D721Med (cell line): ENCODE data around the gene EHBP1L1.
A peak's percentile ranks its signal among the peaks of the same experiment; 100 is the strongest.

Experiments used
- DNase-seq: peaks from one replicate; pipeline ENCODE4 v3.0.0; 2011; ENCODE audit warnings: low spot score; ENCODE audit not compliant: insufficient read length
- FAIRE-seq: peaks from 2 replicates; lab custom pipeline; 2011; peaks lifted over from hg19 to GRCh38; lab: Jason Lieb, UNC
- TF ChIP-seq, protein P1 (sequence below): IDR thresholded peaks from 2 replicates; pipeline ENCODE4 v1.5.1; 2012; ENCODE audit warnings: mild to moderate bottlenecking, control low read depth; ENCODE audit not compliant: insufficient read depth; ENCODE audit errors: missing control alignments

Gene EHBP1L1

DNA sequence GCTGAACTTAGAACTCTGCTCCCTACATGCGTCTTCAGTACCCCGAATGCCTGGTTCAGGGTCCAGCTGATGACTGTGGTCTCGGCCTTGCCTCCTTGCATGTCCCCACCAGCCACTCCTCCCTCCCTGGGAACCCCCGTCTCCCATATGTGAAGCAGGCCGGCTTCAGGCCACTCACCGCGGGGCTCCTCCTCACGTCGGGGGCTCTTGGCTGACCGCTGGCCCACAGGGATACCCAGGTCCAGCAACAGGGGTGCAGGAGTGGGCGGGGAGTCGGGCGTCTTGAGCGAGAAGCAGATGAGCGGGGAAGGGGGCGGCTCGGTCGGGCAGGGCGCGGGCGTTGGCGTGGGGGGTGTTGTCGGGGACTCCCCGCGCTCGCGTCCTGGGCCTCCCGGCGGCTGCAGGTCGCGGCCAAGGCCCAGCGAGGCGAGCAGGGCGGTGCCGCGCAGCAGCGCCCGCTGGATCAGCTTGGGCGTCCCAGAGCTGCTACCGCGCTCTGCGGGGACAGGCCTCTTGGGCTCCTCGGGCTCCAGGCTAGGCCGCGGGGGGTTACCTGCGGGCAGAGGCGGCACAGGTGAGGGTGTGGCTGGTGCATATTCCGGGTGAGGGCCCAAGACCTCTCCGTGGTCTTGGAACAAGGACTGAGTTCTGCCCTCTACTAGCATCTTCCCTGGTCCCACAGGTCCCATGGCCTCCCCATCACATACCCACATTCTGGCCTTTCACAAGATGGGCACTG is 23.5 kb downstream of the EHBP1L1 start:
- DNase-seq (no peak), FAIRE-seq (no peak)
- TF ChIP-seq, protein P1, sequence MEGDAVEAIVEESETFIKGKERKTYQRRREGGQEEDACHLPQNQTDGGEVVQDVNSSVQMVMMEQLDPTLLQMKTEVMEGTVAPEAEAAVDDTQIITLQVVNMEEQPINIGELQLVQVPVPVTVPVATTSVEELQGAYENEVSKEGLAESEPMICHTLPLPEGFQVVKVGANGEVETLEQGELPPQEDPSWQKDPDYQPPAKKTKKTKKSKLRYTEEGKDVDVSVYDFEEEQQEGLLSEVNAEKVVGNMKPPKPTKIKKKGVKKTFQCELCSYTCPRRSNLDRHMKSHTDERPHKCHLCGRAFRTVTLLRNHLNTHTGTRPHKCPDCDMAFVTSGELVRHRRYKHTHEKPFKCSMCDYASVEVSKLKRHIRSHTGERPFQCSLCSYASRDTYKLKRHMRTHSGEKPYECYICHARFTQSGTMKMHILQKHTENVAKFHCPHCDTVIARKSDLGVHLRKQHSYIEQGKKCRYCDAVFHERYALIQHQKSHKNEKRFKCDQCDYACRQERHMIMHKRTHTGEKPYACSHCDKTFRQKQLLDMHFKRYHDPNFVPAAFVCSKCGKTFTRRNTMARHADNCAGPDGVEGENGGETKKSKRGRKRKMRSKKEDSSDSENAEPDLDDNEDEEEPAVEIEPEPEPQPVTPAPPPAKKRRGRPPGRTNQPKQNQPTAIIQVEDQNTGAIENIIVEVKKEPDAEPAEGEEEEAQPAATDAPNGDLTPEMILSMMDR: no peak

DNA sequence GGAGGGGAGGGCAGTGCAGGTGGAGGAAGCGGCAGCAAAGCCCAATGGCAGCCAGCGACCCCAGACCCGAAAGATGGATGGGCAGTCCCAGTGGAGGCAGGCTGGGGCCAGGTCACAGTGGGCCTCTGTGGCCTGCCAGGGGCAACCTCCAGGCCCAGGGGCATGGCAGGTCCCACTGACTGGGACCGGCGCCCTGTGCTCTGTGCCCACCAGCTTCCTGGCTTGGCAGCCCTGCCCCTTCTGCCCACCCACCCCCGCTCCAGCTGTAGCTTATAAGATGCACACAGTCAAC is 24.0 kb downstream of the EHBP1L1 start:
- FAIRE-seq (no peak), DNase-seq (no peak)
- TF ChIP-seq, protein P1: no peak

DNA sequence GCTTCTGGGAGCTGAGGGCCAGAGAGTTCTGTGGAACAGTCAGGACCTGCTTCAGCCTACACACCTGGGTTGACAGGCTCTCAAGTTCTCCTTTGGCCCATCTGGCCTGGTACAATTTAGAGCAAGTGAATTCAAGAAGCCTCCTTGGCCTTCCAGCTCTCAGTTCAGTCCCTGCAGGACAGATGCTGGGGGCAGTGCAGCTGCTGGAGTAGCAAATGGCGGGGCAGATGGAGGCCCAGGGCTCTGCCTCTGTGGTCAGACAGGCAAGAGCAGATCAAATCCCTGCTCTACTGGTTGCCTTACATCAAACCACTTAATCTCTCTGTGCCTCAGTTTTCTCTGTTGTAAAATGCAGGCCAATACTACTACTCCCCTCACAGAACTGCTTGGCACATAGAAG is 28.4 kb downstream of the EHBP1L1 start:
- TF ChIP-seq, protein P1: no peak
- no peak for FAIRE-seq
- no peak for DNase-seq

DNA sequence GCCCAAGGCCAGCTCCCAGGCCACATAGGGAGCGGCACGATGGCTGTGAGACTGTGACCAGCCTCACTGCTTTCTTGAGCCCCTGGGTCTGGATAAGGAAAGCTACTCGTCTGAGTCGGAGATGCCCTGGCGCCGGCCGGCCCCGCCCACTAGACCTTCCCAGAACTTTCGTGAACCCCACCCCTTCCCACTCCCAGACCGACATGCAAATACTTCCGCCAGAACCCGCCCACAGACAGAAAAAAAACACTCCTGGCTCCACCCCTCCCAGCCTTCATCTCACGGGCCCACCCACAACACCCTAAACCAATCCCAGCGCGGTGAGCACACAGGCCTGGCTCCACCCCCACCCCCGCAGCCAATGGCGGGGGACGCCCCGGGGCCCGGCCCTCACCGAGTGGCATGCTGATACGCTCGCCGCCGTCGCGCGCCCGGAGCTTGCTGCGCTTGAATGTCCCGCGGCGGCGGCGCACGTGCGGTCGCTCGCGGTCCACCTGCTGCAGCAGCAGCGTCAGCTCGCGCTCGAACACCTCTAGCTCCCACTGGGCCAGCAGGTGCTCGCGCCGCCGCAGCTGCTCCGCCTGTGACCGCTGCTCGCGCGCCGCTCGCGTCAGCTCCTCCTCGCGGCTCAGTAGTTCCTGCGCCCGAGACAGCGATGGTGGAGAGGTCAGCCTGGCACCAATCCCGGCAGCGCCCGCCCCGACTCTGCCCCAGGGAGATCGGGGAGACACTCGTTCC is 31.2 kb downstream of the EHBP1L1 start:
- FAIRE-seq (no peak), DNase-seq (peak; percentile 100)
- TF ChIP-seq, protein P1: no peak

DNA sequence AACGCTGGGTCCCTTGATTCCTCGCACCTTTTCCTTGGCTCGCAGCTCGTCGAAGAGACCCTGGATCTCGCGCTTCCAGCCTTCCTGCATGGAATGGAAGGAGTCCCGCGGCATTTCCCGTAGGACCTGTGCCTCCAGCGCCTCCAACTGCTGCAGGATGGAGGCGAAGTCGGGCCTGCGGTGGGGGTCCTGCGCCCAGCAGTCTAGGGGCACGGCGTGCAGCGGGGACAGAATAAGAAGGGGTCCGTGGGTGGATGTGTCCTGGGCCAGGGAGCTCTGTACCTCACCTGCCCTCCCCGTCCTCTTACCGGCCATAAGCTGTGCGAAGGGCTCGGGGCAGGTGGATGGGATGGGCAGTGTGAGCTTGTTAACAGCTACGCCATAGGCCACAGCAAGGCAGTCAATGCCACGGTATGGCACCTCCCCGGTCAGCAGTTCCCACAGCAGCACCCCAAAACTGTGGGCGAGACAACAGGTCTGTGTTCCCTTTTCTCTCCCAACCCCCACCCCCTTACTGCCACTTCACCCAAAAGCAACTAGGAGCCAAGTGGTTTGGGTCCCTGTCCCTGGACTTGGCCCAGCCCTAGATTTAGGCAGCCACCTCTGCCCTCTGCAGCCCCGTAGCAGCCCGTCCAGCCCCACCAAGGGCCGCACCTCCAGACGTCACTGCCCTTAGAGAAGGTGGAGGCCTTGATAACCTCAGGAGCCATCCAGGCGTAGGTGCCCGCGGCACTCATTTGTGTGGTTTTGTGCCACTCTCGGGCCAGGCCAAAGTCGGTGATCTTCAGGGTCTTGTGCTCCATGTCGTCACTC is 32.0 kb downstream of the EHBP1L1 start:
- TF ChIP-seq, protein P1: no peak
- DNase-seq: no peak
- no peak for FAIRE-seq

DNA sequence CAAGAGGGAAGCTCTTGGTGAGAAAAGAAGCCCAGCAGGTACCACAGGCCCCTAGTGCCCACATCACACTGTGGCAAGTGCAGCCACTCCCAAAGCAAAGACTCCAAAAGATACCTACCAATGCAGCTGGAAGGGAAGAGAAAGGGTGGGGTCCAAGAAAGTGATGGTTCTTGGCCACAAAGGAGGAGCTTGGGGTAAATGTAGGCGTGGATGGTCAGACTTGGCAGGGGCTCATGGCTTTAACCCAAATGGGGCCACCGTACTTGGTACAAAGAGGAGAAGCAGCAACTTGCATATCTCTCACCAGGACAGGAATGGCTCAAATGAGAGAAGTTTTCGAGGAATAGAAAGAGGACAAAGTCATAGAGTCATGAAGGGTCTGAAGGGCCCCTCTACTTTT is 33.4 kb downstream of the EHBP1L1 start:
- FAIRE-seq (no peak), DNase-seq (no peak)
- TF ChIP-seq, protein P1: no peak
